Right cardiac atrium (tissue), 5 donors: Measurements from ENCODE around the gene FAAP20. TPM values are rescaled to one million over a fixed set of nuclear protein-coding genes. Genes with fewer than 3 reads are reported as not detected.

Source experiments
- ATAC-seq, 2 donors: fragments of 200-7000 bp; cut with Tn5 transposase; one replicate each; pipeline versions ENCODE4 v1.8.0 to v1.9.1; 2020; ENCODE audit warnings: moderate library complexity in 2 of 2, mild to moderate bottlenecking in 1 of 2
- DNase-seq, 3 donors: peaks; one replicate each; pipeline ENCODE4 v3.0.0-alpha.2; 2020
- H3K27ac ChIP-seq: one replicate; pipeline ENCODE4 v1.5.1; 2013; ENCODE audit warnings: mild to moderate bottlenecking, low read length, control low read depth, moderate library complexity
- H3K27me3 ChIP-seq: one replicate; pipeline ENCODE4 v1.6.1; 2013; ENCODE audit not compliant: control insufficient read depth, insufficient read depth
- H3K4me1 ChIP-seq: one replicate; pipeline ENCODE4 v1.6.1; 2013; ENCODE audit warnings: low read length; ENCODE audit not compliant: control insufficient read depth, insufficient read depth
- H3K4me3 ChIP-seq: one replicate; pipeline ENCODE4 v1.5.1; 2013; ENCODE audit warnings: low read length, control low read depth
- H3K9me3 ChIP-seq: one replicate; pipeline ENCODE4 v1.6.1; 2013; ENCODE audit warnings: low read length; ENCODE audit not compliant: control insufficient read depth
- WGBS: extraction: QIAGEN DNeasy Blood & Tissue Kit; methylation state at CpG from one replicate; pipeline ENCODE4 v1.1.7; 2013; 5-methylcytosine and 5-hydroxymethylcytosine counted together
- intact Hi-C, 4 donors: fragments of 100-400 bp; cut with DNase I; formaldehyde crosslinking; loops; one replicate each; pipeline versions ENCODE4 v1.11.0 to v1.14.0; 2022 to 2023
- polyA plus RNA-seq: library from polyadenylated mRNA; stranded (reverse); fragments of 200-250 nt; gene quantifications from one replicate; pipeline ENCODE4 v1.2.3, GENCODE V29; 2013
- total RNA-seq, 4 donors: library from RNA; stranded (reverse); fragmentation: NEBNext Ultra II Directional; extraction: Animal tissue kit (Norgen Biotek cat#: 25700); gene quantifications; one replicate each; pipeline ENCODE4 v1.2.1, GENCODE V29; 2021
- donor health status: healthy with polysubstance abuse.
- donor health status: DM: no; HTN: yes; CAD: no.
- donor health status: DM: no; HTN: no; CAD: no.
- donor health status: DM: no; HTN: yes; CAD: no; lungs with severe emphysema.
- donor health status: DM: yes; HTN: yes; CAD: no.

Gene FAAP20
- total and polyA plus RNA-seq, 5 donors: 35.5 to 56.3 (median 38.2) TPM

DNA sequence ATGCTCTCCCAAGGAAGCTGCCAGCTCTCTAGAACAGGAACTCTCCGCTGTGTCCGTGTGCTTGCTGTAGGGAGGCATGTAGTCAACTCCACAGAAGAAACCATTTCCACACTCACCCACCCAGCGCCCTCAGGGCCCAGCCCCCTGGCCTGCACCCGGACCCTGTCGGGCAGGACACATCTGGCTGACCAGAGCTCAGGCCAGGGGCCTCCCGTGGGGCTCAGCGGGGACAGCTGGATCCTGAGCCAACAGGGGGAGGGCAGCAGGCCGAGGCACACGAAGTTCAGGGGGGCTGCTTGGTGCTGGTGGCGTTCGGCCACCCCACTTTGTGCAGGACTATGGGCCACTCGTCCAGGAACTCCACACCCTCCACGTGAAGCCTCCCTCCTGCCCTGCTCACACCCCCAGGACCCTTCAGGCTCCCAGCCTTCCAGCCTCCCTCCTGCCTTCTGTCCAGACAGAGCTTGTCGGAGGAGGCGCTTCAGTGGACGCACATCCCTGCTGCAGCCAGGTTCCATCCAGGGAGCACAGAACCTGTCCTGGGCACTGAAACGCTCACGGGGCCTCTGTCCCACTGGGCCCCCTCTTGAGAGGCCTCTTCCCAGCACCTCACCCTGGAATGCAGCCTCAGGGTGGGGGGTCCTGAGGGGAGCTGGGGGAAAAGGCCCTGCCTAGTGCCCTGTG lies 15.0 kb upstream of the FAAP20 start:
- peaks cover 20% of the 10 kb centered on the region for H3K4me1 ChIP-seq
- WGBS: 52% methylated on average over 18 of the region's 18 CpGs
- intact Hi-C loops: no loop called here

DNA sequence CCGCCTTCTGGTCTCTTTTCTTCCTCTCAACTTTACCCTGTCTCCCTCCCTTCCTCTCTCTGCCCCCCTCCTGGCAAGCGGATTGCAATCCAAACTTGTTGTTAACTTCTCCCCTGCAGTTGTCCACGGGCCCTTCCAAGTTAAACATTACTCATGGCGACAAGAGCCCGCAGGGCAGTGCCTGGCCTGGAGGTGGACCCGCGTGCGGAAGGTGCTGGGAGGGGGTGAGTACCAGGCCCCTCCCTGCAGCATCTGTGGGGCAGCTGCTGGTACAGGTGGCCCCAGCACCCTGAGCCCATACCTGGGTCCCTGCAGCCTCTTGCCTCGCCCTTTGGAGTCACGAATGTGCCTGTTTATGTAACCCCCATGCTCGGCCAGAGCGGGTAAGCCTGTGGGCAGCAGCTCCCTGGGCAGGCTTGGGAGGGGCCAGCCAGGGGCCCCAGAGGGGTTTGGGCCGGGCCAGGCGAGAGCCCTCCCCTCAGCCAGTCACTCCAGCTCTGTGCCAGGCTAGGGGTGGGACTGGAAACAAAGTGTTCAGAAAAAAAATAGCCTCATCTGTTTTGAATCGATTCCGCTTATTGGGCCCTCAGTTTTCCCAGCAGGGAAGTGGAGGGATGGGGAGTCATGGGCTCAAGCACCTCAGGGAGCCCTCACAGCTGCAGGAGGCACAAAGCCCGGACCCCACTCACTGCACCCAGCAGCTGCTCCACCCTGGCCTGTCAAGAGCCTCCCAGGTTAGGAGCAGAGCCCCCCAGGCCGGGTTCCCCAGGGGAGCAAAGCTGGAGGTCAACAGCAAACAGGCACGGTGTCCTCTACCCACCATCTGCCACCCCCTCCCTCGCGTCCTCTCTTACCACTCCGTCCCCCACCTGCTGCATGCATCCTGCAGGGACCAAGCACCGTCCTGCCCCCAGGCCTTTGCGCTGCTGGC lies 14.0 kb upstream of the FAAP20 start:
- intact Hi-C loops: no loop called here
- DNase-seq (peak; percentile 84 to 89 (median 85)), ATAC-seq (peak; percentile 0 to 15)
- Histone ChIP-seq H3K9me3 (no peaks in the 10 kb centered on the region), H3K27ac (peak overlapping the region; percentile 28), H3K27me3 (no peaks in the 10 kb centered on the region), H3K4me3 (no peak overlapping the region), H3K4me1 (peaks cover 16% of the 10 kb centered on the region)
- WGBS: 61% methylated on average over 24 of the region's 24 CpGs

More for the DNA sequence above, 15.0 kb upstream of the FAAP20 start:
- no peaks in the 10 kb centered on the region for H3K9me3 ChIP-seq
- peak overlapping the region; percentile 13 for H3K27ac ChIP-seq
- ATAC-seq: no peak
- no peaks in the 10 kb centered on the region for H3K27me3 ChIP-seq
- H3K4me3 ChIP-seq: no peak overlapping the region
- peak in 2 of 3 donors; percentile 62 to 68 for DNase-seq

DNA sequence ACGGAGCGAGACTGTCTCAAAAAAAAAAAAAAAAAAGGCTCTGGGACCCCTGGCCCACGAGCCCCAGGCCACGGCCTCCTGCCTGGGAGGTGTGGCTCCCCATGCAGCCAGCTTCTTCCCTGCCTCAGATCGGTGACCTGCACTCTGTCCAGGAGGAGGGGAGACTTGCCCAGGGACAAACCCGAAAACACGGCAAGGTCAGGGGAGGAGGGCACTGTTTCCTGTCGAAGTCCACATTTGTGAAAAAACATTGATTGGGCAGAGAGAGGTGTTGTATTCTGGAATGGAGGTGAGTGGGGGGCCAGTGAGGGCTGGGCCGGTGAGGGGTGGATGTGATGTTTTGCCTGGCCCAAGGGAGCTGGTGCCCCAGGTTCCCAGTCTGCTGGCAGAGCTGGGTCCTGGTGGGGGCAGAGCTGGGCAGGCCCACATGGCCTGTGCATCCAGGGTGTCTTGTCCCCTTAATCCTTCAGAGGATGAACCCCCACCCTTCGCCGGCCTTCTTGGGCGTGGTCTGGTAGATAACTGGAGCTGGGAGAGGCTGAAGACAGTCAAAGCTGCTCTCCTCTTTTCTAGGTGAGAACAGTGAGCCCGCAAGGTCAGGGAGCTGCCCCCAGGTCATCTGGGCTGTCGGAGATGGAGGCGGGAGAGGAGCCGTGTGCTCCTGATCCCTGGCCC lies 12.4 kb upstream of the FAAP20 start:
- Histone ChIP-seq H3K27me3 (no peaks in the 10 kb centered on the region), H3K4me1 (peaks cover 10% of the 10 kb centered on the region), H3K4me3 (no peak overlapping the region), H3K27ac (peak overlapping the region; percentile 46), H3K9me3 (no peaks in the 10 kb centered on the region)
- DNase-seq (peak in 2 of 3 donors; percentile 75 to 76), ATAC-seq (no peak)
- intact Hi-C loops: no loop called here
- 69% methylated on average over 16 of the region's 16 CpGs for WGBS

DNA sequence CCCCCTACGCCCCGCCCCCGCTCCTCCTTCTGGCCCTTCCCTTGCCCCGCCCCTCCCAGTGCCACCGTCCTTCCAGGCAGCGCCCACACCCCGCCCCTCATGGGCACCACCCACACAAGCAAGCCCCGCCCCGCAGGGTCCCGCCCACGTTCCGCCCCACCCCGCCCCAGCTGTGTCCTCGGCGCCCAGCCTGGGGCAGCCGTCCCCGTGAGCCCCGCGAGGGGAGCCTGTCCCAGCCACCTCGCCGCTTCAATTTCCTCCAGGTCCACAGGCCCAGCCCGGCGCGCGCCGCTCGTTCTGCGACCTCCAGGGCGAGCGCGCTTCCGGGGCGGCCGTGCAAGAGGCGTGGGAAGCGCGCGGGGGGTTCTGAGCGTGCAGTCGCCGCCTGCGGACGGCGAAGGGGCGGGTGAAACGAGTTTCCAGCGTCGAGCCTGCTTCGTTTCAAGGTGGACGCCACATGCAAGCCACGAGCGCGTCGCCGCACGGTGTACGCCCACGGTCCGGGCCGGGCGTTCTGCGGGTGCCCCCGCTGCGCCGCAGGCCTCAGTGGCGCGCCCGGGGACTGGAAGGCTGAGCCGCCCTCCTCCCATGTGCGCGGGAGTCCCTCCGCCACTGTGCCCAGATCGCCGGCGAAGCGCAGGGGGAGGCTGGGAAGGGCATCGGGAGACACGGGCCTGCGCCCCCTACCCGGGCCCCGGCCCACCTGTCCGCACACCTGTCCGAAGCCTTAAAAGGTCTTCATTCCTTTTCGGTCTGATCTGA lies 10.8 kb upstream of the FAAP20 start:
- Histone ChIP-seq H3K4me1 (peaks cover 10% of the 10 kb centered on the region), H3K9me3 (no peaks in the 10 kb centered on the region), H3K27me3 (no peaks in the 10 kb centered on the region), H3K4me3 (peak overlapping the region; percentile 39), H3K27ac (peak overlapping the region; percentile 80)
- DNase-seq: peak; percentile 97 to 99 (median 99)
- intact Hi-C loops: no loop called here
- WGBS: 13% methylated on average over 84 of the region's 84 CpGs
- ATAC-seq: peak; percentile 69 to 75

DNA sequence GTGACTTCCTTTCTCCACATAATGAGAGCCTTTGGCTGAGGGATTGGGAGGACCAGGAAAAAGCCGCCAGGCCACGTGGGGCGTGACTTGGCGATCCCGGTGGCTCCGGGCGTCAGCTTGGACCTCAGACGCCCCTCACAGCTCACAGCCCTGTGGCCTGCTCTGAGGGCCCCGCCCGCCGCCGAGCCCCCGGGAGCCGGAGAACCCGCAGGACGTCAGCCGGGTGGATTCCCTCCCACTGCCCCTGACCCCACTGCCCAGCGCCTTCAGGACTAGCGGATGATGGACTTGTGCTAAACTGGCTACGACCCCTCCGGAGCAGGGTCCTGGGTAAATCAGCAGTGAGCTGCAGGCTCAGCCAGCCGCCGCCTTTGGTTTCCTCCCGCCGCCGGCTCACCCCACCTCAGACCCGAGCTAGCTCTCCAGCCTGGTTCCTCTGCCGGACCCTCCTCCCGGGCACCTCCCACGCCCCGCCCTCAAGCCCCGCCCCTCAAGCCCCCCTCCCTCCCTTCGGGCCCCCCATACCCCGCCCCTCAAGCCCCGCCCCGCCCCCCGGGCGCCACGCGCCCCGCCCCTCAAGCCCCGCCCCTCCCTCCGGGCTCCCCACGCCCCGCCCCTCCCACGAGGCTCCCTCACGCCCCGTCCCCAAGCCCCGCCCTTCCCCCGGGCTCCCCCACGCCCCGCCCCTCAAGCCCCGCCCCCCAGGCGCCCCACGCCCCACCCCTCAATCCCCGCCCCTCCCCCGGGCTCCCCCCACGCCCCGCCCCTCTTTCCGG lies 10.0 kb upstream of the FAAP20 start:
- WGBS: 2% methylated on average over 54 of the region's 60 CpGs

DNA sequence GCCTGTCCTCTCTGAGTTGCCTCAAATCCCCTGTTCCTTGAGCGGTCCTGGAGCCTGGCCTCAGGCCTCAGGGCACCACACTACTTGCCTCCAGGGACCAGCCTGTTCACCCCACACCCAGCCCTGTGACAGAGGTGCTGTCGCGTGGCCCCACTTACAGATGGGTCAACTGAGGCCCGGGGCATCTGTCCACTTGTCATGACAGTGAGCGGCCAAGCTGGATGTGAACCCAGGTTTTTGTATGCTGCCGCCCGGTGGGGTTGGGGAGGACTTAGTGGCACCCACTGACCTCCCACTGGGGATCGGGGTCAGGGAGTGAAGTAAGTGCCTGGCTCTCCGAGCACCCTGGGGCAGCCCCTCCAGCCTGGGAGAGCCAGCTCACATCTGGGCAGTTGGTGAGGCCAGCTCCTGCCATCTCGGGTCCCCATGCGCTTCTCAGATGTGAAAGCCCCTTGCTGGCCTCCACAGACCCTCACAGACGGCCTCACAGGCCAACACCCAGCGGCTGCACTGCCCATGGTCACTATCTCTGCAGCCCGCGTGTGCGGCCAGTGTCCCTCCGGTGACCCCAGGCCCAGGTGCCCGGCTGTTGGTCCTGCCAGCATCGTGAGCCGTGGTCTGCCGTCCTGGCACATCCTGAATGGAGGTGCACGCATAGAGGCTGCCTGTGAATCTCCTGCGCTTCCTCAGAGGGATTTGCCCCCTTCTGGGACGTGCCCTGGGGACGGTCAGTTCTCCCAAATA lies 9.3 kb upstream of the FAAP20 start:
- ATAC-seq: no peak
- DNase-seq: peak in 2 of 3 donors; percentile 71 to 74
- H3K4me1 ChIP-seq: peaks cover 8% of the 10 kb centered on the region
- H3K27ac ChIP-seq: peak overlapping the region; percentile 94
- H3K27me3 ChIP-seq: no peaks in the 10 kb centered on the region
- intact Hi-C loops: no loop called here
- peak overlapping the region; percentile 56 for H3K4me3 ChIP-seq
- H3K9me3 ChIP-seq: no peaks in the 10 kb centered on the region
- WGBS: 54% methylated on average over 25 of the region's 25 CpGs

More for the DNA sequence above, 10.0 kb upstream of the FAAP20 start:
- Histone ChIP-seq H3K9me3 (no peaks in the 10 kb centered on the region), H3K4me3 (peak overlapping the region; percentile 56), H3K4me1 (peaks cover 10% of the 10 kb centered on the region), H3K27ac (peak overlapping the region; percentile 94), H3K27me3 (no peaks in the 10 kb centered on the region)
- intact Hi-C loops: no loop called here
- peak; percentile 89 to 96 (median 95) for DNase-seq
- peak; percentile 66 to 70 for ATAC-seq

DNA sequence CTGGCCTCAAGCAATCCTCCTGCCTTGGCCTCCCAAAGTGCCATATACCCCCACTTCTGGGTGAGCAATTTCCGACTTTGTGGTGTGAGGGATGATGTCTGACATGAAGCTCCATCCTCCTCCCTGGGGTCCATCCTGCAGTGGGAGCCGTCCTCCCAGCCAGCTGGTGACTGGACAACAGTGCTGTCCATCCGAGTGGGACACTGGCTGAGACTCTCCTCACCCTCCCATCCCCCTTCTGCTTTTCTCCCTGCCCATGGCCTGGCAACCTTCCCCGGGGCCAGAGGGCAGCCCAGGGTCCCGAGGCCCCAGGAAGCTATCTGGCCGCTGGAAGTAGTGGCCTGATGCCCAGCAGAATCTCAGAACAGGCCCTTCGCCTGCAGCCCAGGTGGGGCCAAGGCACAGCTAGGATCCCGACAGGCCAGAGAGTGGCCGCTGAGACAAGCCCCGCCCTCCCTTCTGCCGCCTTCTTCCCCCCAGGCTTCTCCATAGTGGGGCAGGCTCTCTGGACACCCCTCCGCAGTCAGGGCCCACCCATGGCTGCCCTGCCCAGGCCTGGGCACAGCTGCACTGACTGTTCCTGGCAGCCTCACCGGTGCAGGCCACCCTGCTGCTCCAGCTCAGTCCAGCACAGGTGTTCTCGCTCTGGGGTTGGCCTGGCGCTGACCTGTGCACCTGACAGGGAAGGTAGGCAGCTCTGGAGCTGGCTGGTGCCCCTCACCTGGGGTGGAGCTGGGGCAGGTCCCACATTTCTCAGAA lies 8.4 kb upstream of the FAAP20 start:
- Histone ChIP-seq H3K9me3 (no peaks in the 10 kb centered on the region), H3K4me1 (peaks cover 8% of the 10 kb centered on the region), H3K27ac (no peak overlapping the region), H3K4me3 (no peak overlapping the region), H3K27me3 (no peaks in the 10 kb centered on the region)
- 90% methylated on average over 15 of the region's 15 CpGs for WGBS
- ATAC-seq (no peak), DNase-seq (peak in 1 of 3 donors; percentile 75)
- intact Hi-C loops: no loop called here

DNA sequence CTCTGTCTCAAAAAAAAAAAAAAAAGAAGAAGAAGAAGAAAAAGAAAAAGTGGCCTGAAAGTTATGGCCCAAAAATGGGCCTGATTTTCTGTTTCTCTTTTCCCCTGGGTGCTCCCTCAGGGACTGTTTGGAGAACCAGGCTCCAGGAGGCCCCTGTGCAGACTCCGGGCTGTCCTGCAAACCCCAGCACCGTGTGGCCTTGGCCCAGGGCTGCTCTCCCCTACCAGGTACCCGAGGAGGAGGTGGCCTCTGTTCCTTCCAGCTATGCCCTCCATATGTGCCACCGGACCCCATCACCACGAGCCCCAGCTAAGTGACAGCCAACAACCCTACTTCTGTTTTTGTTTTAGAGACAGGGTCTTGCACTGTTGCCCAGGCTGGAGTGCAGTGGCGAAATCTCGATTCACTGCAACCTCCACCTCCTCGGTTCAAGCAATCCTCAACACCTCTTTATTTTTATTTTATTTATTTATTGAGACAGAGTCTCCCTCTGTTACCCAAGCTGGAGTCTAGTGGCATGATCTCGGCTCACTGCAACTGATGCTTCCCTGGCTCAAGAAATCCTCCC lies 7.5 kb upstream of the FAAP20 start:
- intact Hi-C loops: no loop called here
- H3K4me1 ChIP-seq: peaks cover 8% of the 10 kb centered on the region
- 91% methylated on average over 9 of the region's 9 CpGs for WGBS

DNA sequence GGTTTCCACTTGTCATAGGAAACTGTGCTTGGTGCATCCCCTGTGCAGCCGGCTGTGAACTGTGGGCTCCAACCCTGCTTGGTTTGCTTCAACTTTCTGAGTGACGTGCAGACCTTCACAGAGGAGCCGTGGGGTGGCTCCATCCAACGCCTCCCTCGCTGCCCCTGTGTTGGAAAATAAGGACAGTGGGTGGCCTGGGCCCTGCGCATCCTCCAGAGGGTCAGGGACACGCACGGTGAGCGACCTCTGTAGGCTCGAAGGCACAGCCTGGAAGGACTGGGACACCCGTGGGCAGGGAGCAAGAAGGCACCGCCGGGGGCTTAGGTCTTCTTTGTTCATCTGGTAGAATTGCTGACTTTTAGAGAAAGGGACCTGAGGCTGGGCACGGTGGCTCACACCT lies 6.5 kb upstream of the FAAP20 start:
- 94% methylated on average over 14 of the region's 14 CpGs for WGBS
- peaks cover 8% of the 10 kb centered on the region for H3K4me1 ChIP-seq

More for the DNA sequence above, 7.5 kb upstream of the FAAP20 start:
- DNase-seq (no peak), ATAC-seq (no peak)
- Histone ChIP-seq H3K27me3 (no peaks in the 10 kb centered on the region), H3K9me3 (no peaks in the 10 kb centered on the region), H3K4me3 (no peak overlapping the region), H3K27ac (no peak overlapping the region)

More for the DNA sequence above, 6.5 kb upstream of the FAAP20 start:
- intact Hi-C loops: no loop called here
- H3K27ac ChIP-seq: no peak overlapping the region
- DNase-seq: no peak
- no peaks in the 10 kb centered on the region for H3K9me3 ChIP-seq
- no peak for ATAC-seq
- no peak overlapping the region for H3K4me3 ChIP-seq
- H3K27me3 ChIP-seq: no peaks in the 10 kb centered on the region
